BLaER1 (cell line): Measurements from ENCODE around the gene TPPP3.

Experiments used
- H3K27ac ChIP-seq: shearing (Covaris generic); formaldehyde crosslinking; 2 replicates; pipeline ENCODE4 v1.8.1; 2022
- H3K27me3 ChIP-seq: shearing (Covaris generic); formaldehyde crosslinking; 2 replicates; pipeline ENCODE4 v1.8.1; 2022
- H3K36me3 ChIP-seq: shearing (Covaris generic); formaldehyde crosslinking; 2 replicates; pipeline ENCODE4 v1.8.1; 2022
- H3K4me1 ChIP-seq: shearing (Covaris generic); formaldehyde crosslinking; 2 replicates; pipeline ENCODE4 v1.8.1; 2022
- H3K4me2 ChIP-seq: shearing (Covaris generic); formaldehyde crosslinking; 2 replicates; pipeline ENCODE4 v1.8.1; 2022
- H3K4me3 ChIP-seq: shearing (Covaris generic); formaldehyde crosslinking; 2 replicates; pipeline ENCODE4 v1.8.1; 2022
- H3K9ac ChIP-seq: shearing (Covaris generic); formaldehyde crosslinking; 2 replicates; pipeline ENCODE4 v1.8.1; 2022
- H3K9me3 ChIP-seq: shearing (Covaris generic); formaldehyde crosslinking; 2 replicates; pipeline ENCODE4 v1.8.1; 2022
- H4K20me1 ChIP-seq: shearing (Covaris generic); formaldehyde crosslinking; 2 replicates; pipeline ENCODE4 v1.8.1; 2022
- Cebpa-rat ChIP-seq: shearing (Covaris generic); IDR thresholded peaks from 2 replicates; pipeline ENCODE4 v1.8.1; 2022

The TPPP3 gene

GRCh38 chr16:67426950-67427349 is 33.7 kb upstream of the TPPP3 start:
- no peaks in the 10 kb centered on the region for H3K9me3 ChIP-seq
- no peaks in the 10 kb centered on the region for H3K36me3 ChIP-seq
- H3K4me2 ChIP-seq = no peak overlapping the region
- TF ChIP-seq Cebpa-rat = no peak
- peaks cover 49% of the 10 kb centered on the region for H3K27me3 ChIP-seq
- peaks cover 30% of the 10 kb centered on the region for H4K20me1 ChIP-seq
- no peak overlapping the region for H3K9ac ChIP-seq
- H3K4me1 ChIP-seq = peaks cover 30% of the 10 kb centered on the region
- no peak overlapping the region for H3K4me3 ChIP-seq
- H3K27ac ChIP-seq = no peak overlapping the region

GRCh38 chr16:67426022-67426421 is 32.7 kb upstream of the TPPP3 start:
- no peak for TF ChIP-seq Cebpa-rat
- no peak overlapping the region for H3K4me3 ChIP-seq
- peaks cover 40% of the 10 kb centered on the region for H3K27me3 ChIP-seq
- no peak overlapping the region for H3K27ac ChIP-seq
- no peaks in the 10 kb centered on the region for H3K36me3 ChIP-seq
- no peak overlapping the region for H3K4me2 ChIP-seq
- H3K4me1 ChIP-seq = peaks cover 23% of the 10 kb centered on the region
- H3K9me3 ChIP-seq = no peaks in the 10 kb centered on the region
- no peak overlapping the region for H3K9ac ChIP-seq
- H4K20me1 ChIP-seq = peaks cover 23% of the 10 kb centered on the region

DNA sequence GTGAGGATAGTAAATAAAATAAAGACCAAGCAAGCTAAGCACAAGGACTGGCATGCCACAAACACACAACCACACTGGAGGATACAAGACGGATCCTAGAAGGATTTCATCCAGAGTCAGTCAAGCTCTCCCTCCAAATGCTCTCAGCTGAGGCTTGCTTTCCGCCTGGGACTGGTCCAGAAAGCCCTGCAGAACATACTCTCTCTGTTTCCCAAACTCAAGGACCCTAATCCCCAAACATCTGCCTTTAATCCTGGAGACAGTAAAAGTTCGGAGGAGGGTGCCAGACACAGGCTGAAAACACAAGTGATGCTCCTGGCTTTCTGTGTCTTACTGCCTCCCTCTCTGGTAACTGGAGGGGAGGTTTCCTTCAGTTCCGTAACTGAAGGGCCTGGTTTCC is 32.3 kb upstream of the TPPP3 start:
- H3K4me3 ChIP-seq = no peak overlapping the region
- peaks cover 37% of the 10 kb centered on the region for H3K27me3 ChIP-seq
- H3K36me3 ChIP-seq = no peaks in the 10 kb centered on the region
- no peak overlapping the region for H3K27ac ChIP-seq
- peaks cover 23% of the 10 kb centered on the region for H3K4me1 ChIP-seq
- no peak overlapping the region for H3K9ac ChIP-seq
- H4K20me1 ChIP-seq = peaks cover 23% of the 10 kb centered on the region
- no peak for TF ChIP-seq Cebpa-rat
- H3K4me2 ChIP-seq = peak overlapping the region; percentile 72
- H3K9me3 ChIP-seq = no peaks in the 10 kb centered on the region

DNA sequence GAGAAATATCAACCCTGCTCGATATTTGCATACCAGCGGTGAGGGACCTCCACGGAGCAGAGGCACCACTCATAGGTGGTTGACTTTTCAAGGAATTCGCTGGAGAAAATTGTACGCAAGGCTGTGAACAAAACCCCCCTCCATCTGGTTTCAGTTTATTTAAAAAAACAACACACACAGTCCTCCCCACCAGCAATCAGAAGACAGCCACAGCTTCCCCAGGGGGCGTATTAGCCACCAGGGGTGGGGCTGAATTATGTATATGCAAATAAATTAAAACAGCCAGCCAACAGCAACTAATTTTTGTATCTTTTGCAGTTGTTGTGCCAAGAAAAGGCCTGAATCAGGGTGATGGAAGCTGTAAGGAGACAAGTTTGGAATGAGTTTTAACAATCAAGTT is 31.8 kb upstream of the TPPP3 start:
- Histone ChIP-seq H3K4me1 (peaks cover 23% of the 10 kb centered on the region), H3K9me3 (no peaks in the 10 kb centered on the region), H3K27me3 (peaks cover 32% of the 10 kb centered on the region), H3K4me3 (no peak overlapping the region), H3K27ac (no peak overlapping the region), H3K9ac (no peak overlapping the region), H3K4me2 (peak overlapping the region; percentile 72), H4K20me1 (peaks cover 18% of the 10 kb centered on the region), H3K36me3 (no peaks in the 10 kb centered on the region)
- TF ChIP-seq Cebpa-rat = no peak

DNA sequence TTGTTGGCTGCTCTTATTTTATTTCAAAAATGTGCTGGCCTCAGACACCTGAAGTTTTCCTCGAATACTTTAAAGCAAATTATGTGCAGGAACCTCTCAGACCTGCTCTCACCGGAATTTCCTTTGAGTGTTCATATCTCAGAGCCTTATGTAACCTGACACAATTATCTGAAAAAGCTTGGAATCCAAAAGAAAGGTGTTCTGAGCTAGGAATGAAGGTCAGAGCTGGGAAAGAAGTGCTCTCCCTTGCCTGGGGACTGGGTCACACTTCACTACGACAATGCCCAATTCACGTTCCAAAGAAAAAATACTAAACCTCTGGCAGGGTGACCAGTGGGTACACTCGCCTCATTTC is 30.9 kb upstream of the TPPP3 start:
- Histone ChIP-seq H4K20me1 (peaks cover 11% of the 10 kb centered on the region), H3K4me3 (no peak overlapping the region), H3K27ac (no peak overlapping the region), H3K9ac (no peak overlapping the region), H3K27me3 (peaks cover 24% of the 10 kb centered on the region), H3K4me2 (peak overlapping the region; percentile 72), H3K9me3 (no peaks in the 10 kb centered on the region), H3K36me3 (no peaks in the 10 kb centered on the region), H3K4me1 (peaks cover 23% of the 10 kb centered on the region)
- TF ChIP-seq Cebpa-rat = no peak

- H3K36me3 ChIP-seq = no peaks in the 10 kb centered on the region
- H3K9ac ChIP-seq = no peak overlapping the region
- peak overlapping the region; percentile 72 for H3K4me2 ChIP-seq
- H3K4me1 ChIP-seq = peaks cover 23% of the 10 kb centered on the region
- peaks cover 6% of the 10 kb centered on the region for H4K20me1 ChIP-seq
- no peak for TF ChIP-seq Cebpa-rat
- no peak overlapping the region for H3K27ac ChIP-seq
- H3K27me3 ChIP-seq = peaks cover 19% of the 10 kb centered on the region
- H3K4me3 ChIP-seq = no peak overlapping the region
- no peaks in the 10 kb centered on the region for H3K9me3 ChIP-seq
Observed at GRCh38 chr16:67423611-67424260, 30.4 kb upstream of the TPPP3 start.

GRCh38 chr16:67423015-67423414 is 29.7 kb upstream of the TPPP3 start:
- Histone ChIP-seq H4K20me1 (no peaks in the 10 kb centered on the region), H3K9ac (no peak overlapping the region), H3K27me3 (peaks cover 12% of the 10 kb centered on the region; the same call in 1 of the 2 replicates), H3K9me3 (no peaks in the 10 kb centered on the region), H3K27ac (no peak overlapping the region), H3K4me1 (peaks cover 23% of the 10 kb centered on the region), H3K4me2 (no peak overlapping the region), H3K36me3 (no peaks in the 10 kb centered on the region), H3K4me3 (no peak overlapping the region)
- no peak for TF ChIP-seq Cebpa-rat

DNA sequence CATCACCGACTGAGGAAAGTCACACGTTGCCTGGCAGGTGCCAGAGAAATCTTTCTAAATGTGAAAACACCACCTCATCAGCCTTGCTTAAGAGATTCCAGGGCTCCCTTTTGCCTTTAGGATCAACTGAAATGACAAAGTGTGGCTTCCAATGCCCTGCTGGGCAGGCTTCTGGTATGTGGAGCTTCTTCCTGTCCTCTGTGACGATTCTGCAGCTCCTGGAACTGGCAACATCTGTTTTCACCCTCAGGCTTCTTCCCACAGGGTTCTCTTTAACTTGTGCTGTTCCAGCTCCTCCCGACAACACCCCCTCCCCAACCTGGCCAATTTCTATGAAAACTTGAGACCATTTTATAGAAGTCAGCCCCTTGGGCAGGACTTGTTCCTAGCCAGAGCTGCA is 27.7 kb upstream of the TPPP3 start:
- H3K4me3 ChIP-seq = no peak overlapping the region
- H3K27ac ChIP-seq = no peak overlapping the region
- no peaks in the 10 kb centered on the region for H4K20me1 ChIP-seq
- no peaks in the 10 kb centered on the region for H3K36me3 ChIP-seq
- peaks cover 19% of the 10 kb centered on the region for H3K27me3 ChIP-seq
- peaks cover 23% of the 10 kb centered on the region for H3K4me1 ChIP-seq
- no peak for TF ChIP-seq Cebpa-rat
- H3K9ac ChIP-seq = no peak overlapping the region
- H3K9me3 ChIP-seq = no peaks in the 10 kb centered on the region
- no peak overlapping the region for H3K4me2 ChIP-seq

DNA sequence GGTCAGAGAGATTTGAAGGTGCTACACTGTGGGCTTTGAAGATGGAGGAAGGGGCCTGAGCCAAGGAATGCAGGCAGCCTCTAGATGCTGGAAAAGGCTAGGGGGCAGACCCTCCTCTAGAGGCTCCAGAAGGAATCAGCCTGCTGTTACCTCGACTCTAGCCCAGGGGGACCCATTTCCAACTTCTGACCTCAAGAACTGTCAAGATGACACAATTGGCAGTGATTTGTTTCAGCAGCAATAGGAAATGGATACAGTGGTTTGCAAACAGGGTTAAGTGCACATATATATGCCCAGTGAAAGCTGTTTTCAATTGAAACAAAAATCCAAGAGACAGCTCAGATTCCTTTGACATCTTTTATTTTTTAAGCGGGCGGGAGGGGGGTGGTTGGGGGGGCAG is 26.6 kb upstream of the TPPP3 start:
- Histone ChIP-seq H3K4me2 (no peak overlapping the region), H3K27ac (no peak overlapping the region), H4K20me1 (no peaks in the 10 kb centered on the region), H3K4me1 (peaks cover 16% of the 10 kb centered on the region), H3K9me3 (no peaks in the 10 kb centered on the region), H3K4me3 (no peak overlapping the region), H3K36me3 (no peaks in the 10 kb centered on the region), H3K27me3 (peaks cover 30% of the 10 kb centered on the region), H3K9ac (no peak overlapping the region)
- no peak for TF ChIP-seq Cebpa-rat

DNA sequence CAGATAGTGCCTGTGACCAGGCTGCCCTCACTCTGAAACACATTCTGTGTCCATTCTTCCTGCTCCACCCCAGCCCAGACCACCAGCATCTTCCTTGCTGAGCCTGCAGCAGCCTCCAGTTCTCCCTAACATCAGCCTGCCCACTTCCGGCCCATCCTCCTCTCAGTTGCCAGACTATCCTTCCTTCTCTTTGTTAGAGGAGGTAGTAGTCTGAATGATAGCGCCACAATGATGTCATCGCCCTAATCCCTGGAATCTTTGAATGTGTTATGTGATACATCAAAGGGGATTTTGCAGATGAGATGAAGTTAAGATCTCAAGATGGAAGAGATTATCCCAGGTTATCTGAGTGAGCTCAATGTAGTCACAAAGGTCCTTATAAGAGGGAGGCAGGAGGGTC is 26.2 kb upstream of the TPPP3 start:
- Histone ChIP-seq H3K4me3 (no peak overlapping the region), H3K9me3 (no peaks in the 10 kb centered on the region), H3K27ac (no peak overlapping the region), H3K4me1 (peaks cover 11% of the 10 kb centered on the region), H3K27me3 (peaks cover 35% of the 10 kb centered on the region), H3K4me2 (no peak overlapping the region), H3K36me3 (no peaks in the 10 kb centered on the region), H4K20me1 (no peaks in the 10 kb centered on the region), H3K9ac (no peak overlapping the region)
- TF ChIP-seq Cebpa-rat = no peak
